Measurements from ENCODE around the gene OGDH.
"Not testable (repeated sequence)": the region's sequence is repeated elsewhere in the genome, so short reads cannot be mapped to it uniquely, and the experiment has no call there.

OGDH gene

DNA sequence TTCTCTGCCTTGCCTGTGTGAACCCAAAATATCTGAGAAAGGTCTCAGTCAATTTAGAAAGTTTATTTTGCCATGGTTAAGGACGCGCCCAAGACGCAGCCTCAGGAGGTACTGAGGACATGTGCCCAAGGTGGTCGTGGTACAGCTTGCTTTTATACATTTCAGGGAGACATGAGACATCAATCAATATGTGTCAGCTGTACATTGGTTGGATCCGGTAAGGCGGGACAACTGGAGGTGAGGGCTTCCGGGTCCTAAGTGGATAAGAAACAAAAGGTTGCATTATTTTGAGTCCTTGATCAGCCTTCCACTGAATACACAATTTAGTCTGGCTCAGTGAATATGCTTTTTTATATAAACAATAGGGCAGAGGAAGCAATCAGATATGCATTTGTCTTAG, 119.8 kb downstream of the OGDH start:
- not testable (repeated sequence) for H3K4me1 ChIP-seq (ENCODE audit: insufficient read depth, low read length); H3K9me3 ChIP-seq (ENCODE audit: insufficient read depth, low read depth, low read length); H3K9ac ChIP-seq (ENCODE audit: low read depth, low read length); H3K4me3 ChIP-seq (ENCODE audit: low read length); H3K27me3 ChIP-seq (ENCODE audit: insufficient read depth, low read length); H3K27ac ChIP-seq (ENCODE audit: low read length); H3K36me3 ChIP-seq (ENCODE audit: insufficient read depth, low read depth, low read length)

DNA sequence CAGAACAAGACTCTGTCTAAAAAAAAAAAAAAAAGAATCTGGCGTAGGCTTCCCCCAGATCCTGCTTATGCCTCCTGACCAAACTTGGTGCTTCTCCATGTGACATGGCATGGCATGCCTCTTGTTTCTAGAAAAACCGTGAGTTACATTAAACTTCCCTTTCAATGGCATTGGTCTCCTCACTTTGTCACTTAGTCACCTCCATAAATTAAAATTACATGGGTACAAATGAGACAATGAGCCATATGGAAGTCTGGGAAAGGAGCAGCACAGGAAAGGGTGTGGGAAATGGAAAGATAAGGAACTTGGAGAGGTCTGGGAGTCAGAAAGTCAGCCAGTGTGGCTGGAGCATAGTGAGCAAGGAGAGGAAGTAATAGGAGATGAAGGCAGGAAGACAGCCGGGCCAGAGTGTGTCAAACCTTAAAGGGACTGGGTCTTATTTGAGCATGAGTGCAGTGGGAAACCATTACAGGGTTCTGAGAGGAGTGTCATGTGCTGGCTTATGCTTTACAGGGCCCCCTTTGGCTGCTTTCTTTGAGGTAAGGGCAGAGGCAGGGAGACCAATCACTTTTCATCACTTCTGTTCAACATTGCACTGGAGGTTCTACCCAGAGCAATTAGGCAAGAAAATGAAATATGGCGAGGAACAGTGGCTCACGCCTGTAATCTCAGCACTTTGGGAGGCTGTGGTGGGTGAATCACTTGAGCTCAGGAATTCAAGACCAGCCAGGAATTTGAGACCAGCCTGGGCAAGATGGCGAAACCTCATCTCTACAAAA, 120.9 kb downstream of the OGDH start:
- Histone ChIP-seq H3K4me3 (ENCODE audit: low read length) (no peak overlapping the region), H3K27ac (ENCODE audit: low read length) (no peak overlapping the region), H3K4me1 (ENCODE audit: insufficient read depth, low read length) (no peaks in the 10 kb centered on the region), H3K27me3 (ENCODE audit: insufficient read depth, low read length) (no peaks in the 10 kb centered on the region), H3K36me3 (ENCODE audit: insufficient read depth, low read depth, low read length) (no peaks in the 10 kb centered on the region), H3K9me3 (ENCODE audit: insufficient read depth, low read depth, low read length) (no peaks in the 10 kb centered on the region), H3K9ac (ENCODE audit: low read depth, low read length) (no peak overlapping the region)

DNA sequence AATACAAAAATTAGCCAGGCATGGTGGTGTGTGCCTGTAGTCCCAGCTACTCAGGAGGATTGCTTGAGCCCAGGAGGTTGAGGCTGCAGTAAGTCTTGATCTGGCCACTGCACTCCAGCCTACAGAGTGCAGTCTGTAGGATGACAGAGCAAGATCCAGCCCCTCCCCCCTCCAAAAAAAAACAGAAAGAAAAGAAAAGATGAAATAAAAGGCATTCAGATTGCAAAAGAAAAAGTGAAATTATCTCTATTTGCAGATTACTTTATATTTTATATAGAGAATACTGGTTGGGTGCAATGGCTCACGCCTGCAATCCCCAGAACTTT, 121.5 kb downstream of the OGDH start:
- Histone ChIP-seq H3K4me1 (ENCODE audit: insufficient read depth, low read length) (no peaks in the 10 kb centered on the region), H3K9me3 (ENCODE audit: insufficient read depth, low read depth, low read length) (no peaks in the 10 kb centered on the region), H3K4me3 (ENCODE audit: low read length) (no peak overlapping the region), H3K36me3 (ENCODE audit: insufficient read depth, low read depth, low read length) (no peaks in the 10 kb centered on the region), H3K9ac (ENCODE audit: low read depth, low read length) (no peak overlapping the region), H3K27me3 (ENCODE audit: insufficient read depth, low read length) (no peaks in the 10 kb centered on the region), H3K27ac (ENCODE audit: low read length) (no peak overlapping the region)

DNA sequence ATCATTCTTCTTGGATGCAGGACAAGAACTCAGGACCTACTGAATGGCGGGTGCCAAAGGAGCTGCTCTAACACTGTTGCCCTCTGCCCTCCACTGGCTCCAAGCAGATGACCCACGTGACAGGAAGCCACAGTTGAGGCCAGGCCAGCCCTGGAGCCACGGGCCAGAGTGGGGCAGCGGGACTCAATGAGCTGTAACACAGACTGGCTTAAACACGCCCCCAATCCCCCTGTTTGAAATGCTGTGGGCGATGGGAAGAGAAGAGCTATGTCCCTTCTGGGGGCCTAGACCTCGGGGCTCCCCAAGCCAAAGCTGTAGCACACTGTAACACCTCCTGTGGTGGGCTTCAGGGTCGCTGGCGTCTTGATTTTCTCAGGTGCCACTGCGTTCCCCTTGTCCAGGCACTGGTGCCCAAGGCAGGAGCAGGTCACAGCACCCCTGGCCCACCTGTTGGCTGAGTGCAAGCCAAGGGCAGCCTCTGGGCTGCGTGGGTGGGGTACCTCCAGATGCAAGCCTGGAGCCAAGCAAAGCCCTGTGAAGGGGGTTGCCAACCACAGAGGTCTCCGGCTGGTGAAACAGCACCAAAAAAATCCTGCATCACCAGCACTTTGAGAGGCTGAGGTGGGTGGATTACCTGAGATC, 123.6 kb downstream of the OGDH start:
- H3K4me3 ChIP-seq (ENCODE audit: low read length) = no peak overlapping the region
- H3K9me3 ChIP-seq (ENCODE audit: insufficient read depth, low read depth, low read length) = no peaks in the 10 kb centered on the region
- H3K9ac ChIP-seq (ENCODE audit: low read depth, low read length) = no peak overlapping the region
- no peaks in the 10 kb centered on the region for H3K36me3 ChIP-seq (ENCODE audit: insufficient read depth, low read depth, low read length)
- no peaks in the 10 kb centered on the region for H3K4me1 ChIP-seq (ENCODE audit: insufficient read depth, low read length)
- H3K27me3 ChIP-seq (ENCODE audit: insufficient read depth, low read length) = no peaks in the 10 kb centered on the region
- H3K27ac ChIP-seq (ENCODE audit: low read length) = no peak overlapping the region

DNA sequence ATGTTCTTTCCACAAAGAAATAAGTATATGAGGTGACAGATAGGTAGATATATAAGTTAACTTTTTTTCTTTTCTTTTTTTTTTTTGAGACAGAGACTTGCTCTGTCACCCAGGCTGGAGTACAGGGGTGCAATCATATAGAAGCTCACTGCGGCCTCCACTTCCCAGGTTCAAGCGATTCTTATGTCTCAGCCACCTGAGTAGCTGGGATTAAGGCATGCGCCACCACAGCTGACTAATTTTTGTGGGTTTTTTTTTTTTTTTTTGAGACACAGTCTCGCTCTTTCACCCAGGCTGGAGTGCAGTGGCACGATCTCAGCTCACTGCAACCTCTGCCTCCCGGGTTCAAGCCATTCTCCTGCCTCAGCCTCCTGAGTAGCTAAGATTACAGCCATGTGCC, 126.5 kb downstream of the OGDH start:
- not testable (repeated sequence) for H3K36me3 ChIP-seq (ENCODE audit: insufficient read depth, low read depth, low read length); H3K4me3 ChIP-seq (ENCODE audit: low read length); H3K9ac ChIP-seq (ENCODE audit: low read depth, low read length); H3K27me3 ChIP-seq (ENCODE audit: insufficient read depth, low read length); H3K4me1 ChIP-seq (ENCODE audit: insufficient read depth, low read length); H3K27ac ChIP-seq (ENCODE audit: low read length); H3K9me3 ChIP-seq (ENCODE audit: insufficient read depth, low read depth, low read length)

DNA sequence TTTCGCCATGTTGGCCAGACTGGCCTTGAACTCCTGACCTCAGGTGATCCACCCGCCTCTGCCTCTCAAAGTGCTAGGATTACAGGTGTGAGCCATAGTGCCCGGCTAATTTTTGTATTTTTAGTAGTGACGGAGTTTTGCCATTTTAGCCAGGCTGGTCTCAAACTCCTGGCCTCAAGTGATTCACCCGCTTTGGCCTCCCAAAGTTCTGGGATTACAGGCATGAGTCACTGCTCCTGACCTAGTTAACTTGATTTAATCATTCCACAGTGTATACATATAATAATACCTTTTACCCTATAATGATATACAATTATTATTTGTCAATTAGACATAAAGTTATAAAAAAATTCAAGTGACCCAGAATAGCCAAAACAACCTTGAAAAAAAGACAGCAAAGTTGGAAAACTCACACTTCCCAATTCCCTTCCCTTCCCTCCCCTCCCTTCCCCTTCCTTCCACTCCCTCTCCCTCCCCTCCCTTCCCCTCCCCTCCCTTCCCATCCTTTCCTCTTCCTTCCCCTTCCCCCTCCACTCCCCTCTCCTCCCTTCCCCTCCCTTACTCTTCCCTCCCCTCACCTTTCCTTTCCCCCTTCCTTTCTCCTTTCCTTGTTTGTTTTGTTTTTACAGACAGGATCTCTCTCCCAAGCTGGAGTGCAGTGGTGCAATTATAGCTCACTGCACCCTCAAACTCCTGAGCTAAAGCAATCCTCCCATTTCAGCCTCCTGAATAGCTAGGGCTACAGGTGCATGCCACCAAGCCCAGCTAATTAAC, 127.5 kb downstream of the OGDH start:
- Histone ChIP-seq H3K36me3 (ENCODE audit: insufficient read depth, low read depth, low read length) (no peaks in the 10 kb centered on the region), H3K27me3 (ENCODE audit: insufficient read depth, low read length) (no peaks in the 10 kb centered on the region), H3K4me1 (ENCODE audit: insufficient read depth, low read length) (no peaks in the 10 kb centered on the region), H3K9me3 (ENCODE audit: insufficient read depth, low read depth, low read length) (no peaks in the 10 kb centered on the region), H3K4me3 (ENCODE audit: low read length) (no peak overlapping the region), H3K9ac (ENCODE audit: low read depth, low read length) (no peak overlapping the region), H3K27ac (ENCODE audit: low read length) (no peak overlapping the region)

DNA sequence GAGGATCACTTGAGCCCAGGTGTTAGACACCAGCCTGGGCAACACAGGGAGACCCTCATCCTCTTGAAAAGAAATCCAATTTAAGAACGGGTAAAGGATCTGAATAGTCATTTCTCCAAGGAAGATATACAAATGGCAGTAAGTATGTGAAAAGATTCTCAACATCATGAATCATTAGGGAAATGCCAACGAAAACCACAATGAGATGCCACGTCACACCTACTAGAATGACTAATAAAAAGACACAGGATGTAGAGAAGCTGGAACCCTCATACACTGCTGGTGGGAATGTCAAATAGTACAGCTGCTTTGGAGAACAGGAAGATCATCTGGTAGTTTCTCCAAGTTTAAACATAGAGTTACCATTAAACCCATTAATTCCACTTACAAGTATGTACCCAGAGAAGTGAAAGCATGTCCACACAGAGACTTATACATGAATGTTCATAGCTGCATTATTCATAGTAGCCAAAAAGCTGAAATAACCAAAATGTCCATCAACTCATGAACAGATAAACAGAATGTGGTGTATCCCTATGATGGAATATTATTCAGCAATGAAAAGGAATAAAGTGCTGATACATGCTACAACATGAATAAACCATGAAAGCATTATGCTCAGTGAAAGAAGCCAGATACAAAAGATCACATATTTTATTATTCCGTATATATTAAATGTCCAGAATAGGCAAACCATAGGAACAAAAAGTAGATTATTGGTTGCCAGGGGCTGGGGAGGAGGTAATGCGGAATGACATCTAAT, 129.2 kb downstream of the OGDH start:
- Histone ChIP-seq H3K4me1 (ENCODE audit: insufficient read depth, low read length) (no peaks in the 10 kb centered on the region), H3K27me3 (ENCODE audit: insufficient read depth, low read length) (no peaks in the 10 kb centered on the region), H3K27ac (ENCODE audit: low read length) (no peak overlapping the region), H3K9ac (ENCODE audit: low read depth, low read length) (no peak overlapping the region), H3K36me3 (ENCODE audit: insufficient read depth, low read depth, low read length) (no peaks in the 10 kb centered on the region), H3K9me3 (ENCODE audit: insufficient read depth, low read depth, low read length) (no peaks in the 10 kb centered on the region), H3K4me3 (ENCODE audit: low read length) (no peak overlapping the region)

DNA sequence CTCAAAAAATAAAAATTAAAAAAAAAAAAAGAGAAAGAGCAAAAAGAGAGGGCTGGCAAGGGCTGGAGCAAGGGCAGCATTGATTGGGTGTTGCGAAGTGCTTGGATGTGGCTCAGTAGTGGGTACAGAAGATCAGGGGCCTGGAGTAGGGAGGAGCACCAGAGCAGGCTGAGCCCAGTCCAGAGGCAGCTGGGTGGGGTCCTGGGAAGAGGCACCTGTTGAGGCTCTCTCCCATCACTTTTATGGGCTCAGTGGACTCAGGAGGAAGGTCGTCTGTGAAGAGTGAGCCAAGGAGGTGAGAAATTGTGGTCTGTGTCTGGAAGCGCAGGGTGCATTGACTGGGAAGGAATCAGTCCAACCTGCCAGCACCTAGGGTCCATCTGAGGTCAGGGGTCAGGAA, 130.5 kb downstream of the OGDH start:
- H3K4me1 ChIP-seq (ENCODE audit: insufficient read depth, low read length) = no peaks in the 10 kb centered on the region
- no peak overlapping the region for H3K9ac ChIP-seq (ENCODE audit: low read depth, low read length)
- no peaks in the 10 kb centered on the region for H3K36me3 ChIP-seq (ENCODE audit: insufficient read depth, low read depth, low read length)
- H3K27me3 ChIP-seq (ENCODE audit: insufficient read depth, low read length) = no peaks in the 10 kb centered on the region
- H3K4me3 ChIP-seq (ENCODE audit: low read length) = no peak overlapping the region
- no peak overlapping the region for H3K27ac ChIP-seq (ENCODE audit: low read length)
- no peaks in the 10 kb centered on the region for H3K9me3 ChIP-seq (ENCODE audit: insufficient read depth, low read depth, low read length)

DNA sequence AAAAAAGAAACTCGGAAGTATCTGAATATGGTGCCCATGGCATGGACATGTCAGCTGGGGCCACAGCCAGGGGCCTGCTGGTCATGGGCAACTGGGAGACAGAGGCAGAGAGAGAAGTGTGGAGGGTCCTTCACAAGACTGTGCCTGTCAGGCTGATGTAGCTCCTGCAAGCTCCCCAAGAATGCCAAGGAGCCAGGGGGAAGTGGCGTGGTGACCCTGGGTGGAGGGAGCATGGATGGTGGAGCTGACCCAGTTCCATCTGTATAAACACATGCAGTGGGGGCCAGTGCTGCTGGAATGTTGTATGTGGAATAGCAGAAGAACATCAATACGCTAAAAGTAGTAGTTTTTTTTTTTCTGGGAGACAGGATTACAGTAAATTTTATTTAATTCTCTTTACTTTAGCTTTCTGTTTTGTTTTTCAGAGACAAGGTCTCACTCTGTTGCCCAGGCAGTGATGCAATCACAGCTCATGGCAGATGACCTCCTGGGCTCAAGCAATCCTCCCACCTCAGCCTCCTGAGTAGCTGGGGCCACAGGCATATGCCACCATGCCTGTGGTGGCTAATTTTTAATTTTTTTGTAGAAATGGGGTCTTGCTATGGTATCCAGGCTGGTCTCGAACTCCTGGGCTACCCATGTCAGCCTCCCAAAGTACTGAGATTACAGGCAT, 131.8 kb downstream of the OGDH start:
- H3K4me1 ChIP-seq (ENCODE audit: insufficient read depth, low read length) = no peaks in the 10 kb centered on the region
- H3K27ac ChIP-seq (ENCODE audit: low read length) = no peak overlapping the region
- H3K4me3 ChIP-seq (ENCODE audit: low read length) = no peak overlapping the region
- H3K9me3 ChIP-seq (ENCODE audit: insufficient read depth, low read depth, low read length) = no peaks in the 10 kb centered on the region
- no peaks in the 10 kb centered on the region for H3K36me3 ChIP-seq (ENCODE audit: insufficient read depth, low read depth, low read length)
- no peak overlapping the region for H3K9ac ChIP-seq (ENCODE audit: low read depth, low read length)
- no peaks in the 10 kb centered on the region for H3K27me3 ChIP-seq (ENCODE audit: insufficient read depth, low read length)

DNA sequence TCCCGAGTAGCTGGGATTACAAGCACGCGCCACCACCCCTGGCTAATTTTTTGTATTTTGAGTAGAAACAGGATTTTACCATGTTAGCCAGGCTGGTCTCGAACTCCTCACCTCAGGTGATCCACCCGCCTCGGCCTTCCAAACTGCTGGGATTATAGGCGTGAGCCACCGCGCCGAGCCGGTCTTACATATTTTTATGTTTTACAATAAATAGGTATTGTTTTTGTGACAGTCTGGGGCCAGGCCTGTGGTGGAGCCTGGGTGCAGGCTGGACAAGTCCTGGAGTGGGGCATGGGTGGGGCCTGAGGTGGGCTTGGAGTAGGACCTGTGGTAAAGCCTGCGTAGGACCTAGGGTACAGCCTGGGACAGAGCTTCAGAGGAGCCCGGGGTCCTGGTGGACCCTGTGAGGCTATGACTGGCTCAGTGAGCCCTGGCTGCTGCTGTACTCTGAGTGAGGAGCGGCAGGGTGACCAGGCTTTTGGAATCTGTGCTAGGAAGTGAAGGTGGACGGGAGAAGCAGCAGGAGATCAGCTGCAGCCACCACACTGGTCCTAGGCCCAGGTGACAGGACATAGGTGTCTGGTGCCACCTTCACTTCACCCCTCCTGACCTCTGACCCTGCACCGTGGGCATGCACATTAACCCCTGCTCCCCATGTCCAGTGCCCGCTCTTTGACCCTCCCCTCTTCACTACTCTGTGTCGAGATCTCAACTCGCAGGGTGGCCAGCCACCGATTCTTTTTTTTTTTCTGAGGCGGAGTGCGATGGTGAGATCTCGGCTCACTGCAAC, 132.6 kb downstream of the OGDH start:
- Histone ChIP-seq H3K27me3 (ENCODE audit: insufficient read depth, low read length) (no peaks in the 10 kb centered on the region), H3K9ac (ENCODE audit: low read depth, low read length) (no peak overlapping the region), H3K4me1 (ENCODE audit: insufficient read depth, low read length) (no peaks in the 10 kb centered on the region), H3K4me3 (ENCODE audit: low read length) (no peak overlapping the region), H3K36me3 (ENCODE audit: insufficient read depth, low read depth, low read length) (no peaks in the 10 kb centered on the region), H3K27ac (ENCODE audit: low read length) (no peak overlapping the region), H3K9me3 (ENCODE audit: insufficient read depth, low read depth, low read length) (no peaks in the 10 kb centered on the region)

DNA sequence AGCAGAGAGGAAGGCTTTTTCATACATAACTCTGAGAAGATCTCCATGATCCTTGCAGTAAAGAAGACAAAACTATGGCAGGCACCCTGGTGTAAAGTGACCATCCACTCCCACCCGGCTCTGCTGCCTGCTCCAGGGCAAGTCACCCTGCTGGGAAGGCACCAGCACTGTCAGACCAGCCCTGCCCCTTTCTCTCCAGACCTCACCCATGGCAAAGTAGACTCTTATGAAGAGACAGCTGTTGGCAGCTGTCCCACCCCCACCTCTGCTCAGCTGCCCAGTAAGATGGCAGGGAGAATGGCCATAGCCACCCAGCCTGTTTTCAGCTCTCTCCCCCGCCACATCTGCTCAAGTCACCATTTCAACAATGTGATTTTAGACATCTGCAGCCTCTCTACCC, 133.6 kb downstream of the OGDH start:
- no peak overlapping the region for H3K27ac ChIP-seq (ENCODE audit: low read length)
- H3K9ac ChIP-seq (ENCODE audit: low read depth, low read length) = no peak overlapping the region
- H3K36me3 ChIP-seq (ENCODE audit: insufficient read depth, low read depth, low read length) = no peaks in the 10 kb centered on the region
- no peaks in the 10 kb centered on the region for H3K4me1 ChIP-seq (ENCODE audit: insufficient read depth, low read length)
- H3K9me3 ChIP-seq (ENCODE audit: insufficient read depth, low read depth, low read length) = no peaks in the 10 kb centered on the region
- no peak overlapping the region for H3K4me3 ChIP-seq (ENCODE audit: low read length)
- H3K27me3 ChIP-seq (ENCODE audit: insufficient read depth, low read length) = no peaks in the 10 kb centered on the region

All from iPS-20b (cell line).